D721Med (cell line): ENCODE measurements around the gene STARD9.

Source experiments
- DNase-seq: peaks from one replicate; pipeline ENCODE4 v3.0.0; 2011; ENCODE audit warnings: low spot score; ENCODE audit not compliant: insufficient read length
- FAIRE-seq: peaks from 2 replicates; lab custom pipeline; 2011; peaks lifted over from hg19 to GRCh38; lab: Jason Lieb, UNC
- TF ChIP-seq, protein P1 (sequence below): IDR thresholded peaks from 2 replicates; pipeline ENCODE4 v1.5.1; 2012; ENCODE audit warnings: mild to moderate bottlenecking, control low read depth; ENCODE audit not compliant: insufficient read depth; ENCODE audit errors: missing control alignments

The STARD9 gene

DNA sequence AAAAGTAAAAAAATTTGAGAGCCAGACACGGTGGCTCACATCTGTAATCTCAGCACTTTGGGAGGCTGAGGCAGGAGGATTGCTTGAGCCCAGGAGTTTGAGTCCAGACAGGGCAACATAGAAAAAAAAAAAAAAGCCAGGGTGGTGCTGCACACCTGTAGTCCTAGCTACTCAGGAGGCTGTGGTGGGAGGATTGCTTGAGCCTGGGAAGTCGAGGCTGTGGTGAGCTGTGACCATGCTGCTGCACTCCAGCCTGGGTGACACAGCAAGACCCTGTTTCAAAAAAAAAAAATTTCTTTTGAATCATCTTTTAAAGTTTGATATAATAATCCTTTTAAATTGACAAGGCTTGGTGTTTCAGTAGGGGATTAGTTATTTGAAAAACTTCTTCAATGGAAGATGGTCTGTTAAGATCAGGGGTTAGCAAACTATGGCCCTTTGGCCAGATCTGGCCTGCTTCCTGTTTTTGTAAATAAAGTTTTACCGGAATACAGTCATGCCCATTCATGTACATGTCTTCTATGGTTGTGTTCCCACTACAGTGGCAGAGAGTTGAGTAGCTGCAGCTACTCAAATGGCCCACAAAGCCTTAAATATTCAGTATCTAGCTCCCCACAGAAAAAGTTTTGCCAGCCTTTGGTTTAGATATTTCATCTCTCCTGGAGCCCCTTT, 132.6 kb downstream of the STARD9 start:
- DNase-seq (no peak), FAIRE-seq (no peak)
- TF ChIP-seq, protein P1, sequence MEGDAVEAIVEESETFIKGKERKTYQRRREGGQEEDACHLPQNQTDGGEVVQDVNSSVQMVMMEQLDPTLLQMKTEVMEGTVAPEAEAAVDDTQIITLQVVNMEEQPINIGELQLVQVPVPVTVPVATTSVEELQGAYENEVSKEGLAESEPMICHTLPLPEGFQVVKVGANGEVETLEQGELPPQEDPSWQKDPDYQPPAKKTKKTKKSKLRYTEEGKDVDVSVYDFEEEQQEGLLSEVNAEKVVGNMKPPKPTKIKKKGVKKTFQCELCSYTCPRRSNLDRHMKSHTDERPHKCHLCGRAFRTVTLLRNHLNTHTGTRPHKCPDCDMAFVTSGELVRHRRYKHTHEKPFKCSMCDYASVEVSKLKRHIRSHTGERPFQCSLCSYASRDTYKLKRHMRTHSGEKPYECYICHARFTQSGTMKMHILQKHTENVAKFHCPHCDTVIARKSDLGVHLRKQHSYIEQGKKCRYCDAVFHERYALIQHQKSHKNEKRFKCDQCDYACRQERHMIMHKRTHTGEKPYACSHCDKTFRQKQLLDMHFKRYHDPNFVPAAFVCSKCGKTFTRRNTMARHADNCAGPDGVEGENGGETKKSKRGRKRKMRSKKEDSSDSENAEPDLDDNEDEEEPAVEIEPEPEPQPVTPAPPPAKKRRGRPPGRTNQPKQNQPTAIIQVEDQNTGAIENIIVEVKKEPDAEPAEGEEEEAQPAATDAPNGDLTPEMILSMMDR = no peak

DNA sequence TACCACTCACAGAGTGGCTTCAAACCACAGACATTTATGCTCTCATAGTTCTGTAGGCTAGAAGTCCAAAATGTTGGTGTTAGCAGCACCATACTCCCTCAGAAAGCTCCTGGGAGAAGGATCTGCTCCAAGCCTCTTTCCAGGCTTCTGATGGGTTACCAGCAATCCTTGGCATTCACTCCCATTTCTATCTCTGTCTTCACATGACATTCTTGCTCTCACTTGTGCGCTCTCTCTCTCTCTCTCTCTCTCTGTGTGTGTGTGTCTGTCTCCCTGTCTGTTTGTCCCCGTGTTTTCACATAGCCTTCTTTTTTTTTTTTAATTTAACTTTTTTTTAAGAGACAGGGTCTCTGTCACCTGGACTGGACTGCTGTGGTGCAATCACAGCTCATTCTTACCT, 135.3 kb downstream of the STARD9 start:
- TF ChIP-seq, protein P1 = no peak
- no peak for DNase-seq
- no peak for FAIRE-seq

DNA sequence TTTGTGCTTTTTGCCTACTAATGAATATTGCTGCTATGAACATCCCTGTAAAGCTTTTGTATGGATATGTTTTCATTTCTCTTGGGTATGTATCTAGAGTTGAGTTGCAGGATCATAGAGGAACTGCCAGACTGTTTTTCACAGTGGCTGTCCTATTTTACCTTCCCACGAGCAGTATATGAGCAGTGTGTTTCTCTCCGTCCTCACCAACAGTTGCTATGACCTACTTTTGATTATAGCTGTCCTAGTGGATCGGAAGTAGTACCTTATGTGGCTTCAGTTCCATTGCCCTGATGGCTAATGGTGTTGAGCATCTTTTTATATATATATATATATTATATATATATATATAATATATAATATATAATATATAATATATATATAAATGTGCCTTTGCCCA, 136.3 kb downstream of the STARD9 start:
- DNase-seq = no peak
- TF ChIP-seq, protein P1 = no peak
- FAIRE-seq = no peak

DNA sequence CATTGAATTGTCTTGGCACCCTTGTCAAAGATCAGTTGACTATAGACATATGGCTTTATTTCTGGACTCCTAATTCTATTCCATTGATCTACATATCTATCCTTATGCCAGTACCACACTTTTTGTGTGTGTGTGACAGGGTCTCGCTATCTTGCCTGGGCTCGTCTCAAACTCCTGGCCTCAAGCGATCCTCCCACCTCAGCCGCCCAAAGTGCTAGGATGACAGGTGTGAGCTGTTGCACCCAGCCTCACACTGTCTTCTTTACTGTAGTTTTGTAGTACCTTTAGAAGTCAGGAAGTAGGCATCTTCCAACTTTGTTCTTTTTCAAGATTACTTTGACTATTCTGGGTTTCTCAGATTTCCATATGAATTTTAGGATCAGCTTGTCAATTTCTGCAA, 137.2 kb downstream of the STARD9 start:
- TF ChIP-seq, protein P1 = no peak
- DNase-seq (no peak), FAIRE-seq (no peak)

DNA sequence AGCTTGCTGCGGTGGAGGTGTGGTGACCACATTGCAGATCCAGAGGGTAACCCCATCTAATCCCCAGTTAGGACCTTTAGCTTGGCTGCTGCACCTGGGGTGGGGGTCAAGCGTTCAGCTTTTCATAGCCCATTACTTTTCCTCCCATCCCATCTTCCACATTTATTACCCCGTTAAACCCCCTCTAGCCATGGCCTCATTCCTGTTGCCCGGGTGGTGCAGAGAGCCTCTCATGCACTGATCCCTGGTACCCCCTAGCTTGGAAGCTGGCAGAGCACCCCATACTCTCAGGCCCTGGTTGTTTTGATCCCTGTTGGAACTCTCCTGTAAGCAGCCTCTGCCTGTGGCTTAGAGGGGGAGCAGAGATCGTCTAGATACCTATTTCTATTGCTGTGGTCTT, 140.7 kb downstream of the STARD9 start:
- no peak for DNase-seq
- TF ChIP-seq, protein P1 = no peak
- no peak for FAIRE-seq

DNA sequence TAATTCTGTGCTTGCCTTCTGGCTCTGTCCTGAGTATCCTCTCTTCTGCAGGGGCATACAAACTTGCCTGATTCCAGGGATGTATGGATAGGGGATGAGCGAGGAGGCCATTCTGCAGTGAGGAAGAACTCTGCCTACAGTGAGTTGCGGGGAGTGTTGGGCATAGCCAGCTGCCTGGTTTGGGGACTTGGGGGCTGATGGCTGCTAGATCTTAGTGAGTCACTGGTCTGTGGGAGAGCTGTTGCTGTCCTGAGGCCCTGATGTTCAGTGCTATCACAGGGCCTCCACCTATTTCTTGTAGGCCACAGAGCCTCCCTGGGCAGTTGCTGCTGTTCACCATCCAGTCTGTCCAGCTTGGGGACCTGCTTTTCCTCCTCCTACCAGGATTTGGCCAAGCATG, 141.2 kb downstream of the STARD9 start:
- TF ChIP-seq, protein P1 = no peak
- DNase-seq (no peak), FAIRE-seq (no peak)

DNA sequence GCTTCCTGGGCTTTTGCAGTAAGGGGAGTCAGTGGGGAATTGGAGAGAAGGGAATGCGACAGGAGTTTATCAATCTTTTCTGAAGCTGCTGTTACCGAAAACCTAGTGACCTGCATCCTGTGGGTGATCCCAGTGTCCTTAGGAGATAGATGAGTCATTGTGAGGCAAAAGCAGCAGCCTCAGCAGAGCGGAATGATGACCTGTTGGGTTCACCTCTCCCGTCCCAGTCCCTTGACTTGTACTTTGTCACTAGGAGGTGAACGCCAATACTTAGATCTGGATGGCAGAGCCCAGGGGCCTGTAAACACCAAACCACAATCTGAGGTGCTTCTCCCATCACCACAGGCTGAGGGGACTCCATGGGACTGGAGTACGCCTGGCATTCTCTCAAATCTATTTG, 143.6 kb downstream of the STARD9 start:
- DNase-seq = no peak
- FAIRE-seq = no peak
- TF ChIP-seq, protein P1 = no peak
